ENCODE measurements around the gene CCND1.

Gene CCND1

DNA sequence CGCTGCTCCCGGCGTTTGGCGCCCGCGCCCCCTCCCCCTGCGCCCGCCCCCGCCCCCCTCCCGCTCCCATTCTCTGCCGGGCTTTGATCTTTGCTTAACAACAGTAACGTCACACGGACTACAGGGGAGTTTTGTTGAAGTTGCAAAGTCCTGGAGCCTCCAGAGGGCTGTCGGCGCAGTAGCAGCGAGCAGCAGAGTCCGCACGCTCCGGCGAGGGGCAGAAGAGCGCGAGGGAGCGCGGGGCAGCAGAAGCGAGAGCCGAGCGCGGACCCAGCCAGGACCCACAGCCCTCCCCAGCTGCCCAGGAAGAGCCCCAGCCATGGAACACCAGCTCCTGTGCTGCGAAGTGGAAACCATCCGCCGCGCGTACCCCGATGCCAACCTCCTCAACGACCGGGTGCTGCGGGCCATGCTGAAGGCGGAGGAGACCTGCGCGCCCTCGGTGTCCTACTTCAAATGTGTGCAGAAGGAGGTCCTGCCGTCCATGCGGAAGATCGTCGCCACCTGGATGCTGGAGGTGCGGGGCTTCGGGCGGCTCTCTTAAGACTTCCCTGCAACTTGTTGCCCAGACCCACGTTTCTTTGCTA, at the start of gene CCND1:
TSS of gene CCND1 (plus strand) at position 162 of the 587 bp plus-strand sequence. CDS start at position 320, 158 bp downstream.
- no peak for DNase-seq

DNA sequence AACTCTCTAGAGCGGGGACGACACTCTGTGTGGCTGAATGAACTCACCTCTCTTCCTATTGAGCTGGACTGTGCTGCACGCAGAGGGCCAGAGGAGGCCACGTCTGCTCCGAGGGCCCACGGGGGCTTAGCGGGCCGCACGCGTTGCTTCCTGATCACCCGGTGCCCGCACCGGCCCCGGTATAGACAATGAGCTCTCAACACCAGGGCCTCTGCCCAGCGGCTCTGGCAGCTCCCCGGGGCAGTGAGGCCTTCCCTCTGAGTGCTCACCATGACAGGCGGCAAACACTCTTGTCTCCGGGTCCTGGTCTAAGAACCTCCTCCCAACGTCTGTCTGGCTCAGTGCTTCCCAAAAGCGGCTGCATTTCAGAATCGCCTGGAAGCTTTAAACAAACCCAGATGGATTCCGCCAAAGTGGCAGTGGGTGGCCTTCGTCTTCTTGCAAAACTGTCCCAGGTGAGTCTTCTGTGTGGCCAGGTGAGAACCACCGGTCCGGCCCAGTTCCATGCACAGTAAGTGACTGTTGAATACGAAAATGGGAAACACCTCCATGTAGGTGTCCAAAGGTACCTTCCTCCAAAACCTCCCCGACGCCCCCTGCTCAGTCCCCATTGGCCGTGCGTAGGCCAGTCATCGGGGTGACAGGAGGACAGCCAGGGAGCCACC, 47.8 kb upstream of the CCND1 start:
- no peak for DNase-seq

DNA sequence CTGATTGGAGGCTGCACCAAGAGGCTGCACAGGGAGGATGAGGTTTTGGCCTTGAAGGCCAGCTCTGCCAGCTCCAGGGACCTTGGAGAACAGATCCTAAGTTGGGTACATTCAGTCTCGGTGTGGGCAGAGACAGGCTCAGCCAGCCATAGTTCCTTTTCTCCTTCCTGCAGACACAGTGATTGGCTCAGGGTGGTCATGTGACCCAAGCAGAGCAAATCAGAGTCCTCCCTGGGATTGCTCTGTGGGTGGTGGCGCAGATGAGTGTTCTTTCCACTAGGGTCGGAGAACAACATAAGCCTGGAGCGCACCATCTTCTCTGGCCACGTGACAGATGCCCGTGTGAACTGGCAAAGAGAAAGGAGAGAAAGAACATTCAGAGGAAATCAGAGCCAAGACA, 47.1 kb upstream of the CCND1 start:
- DNase-seq = no peak

DNA sequence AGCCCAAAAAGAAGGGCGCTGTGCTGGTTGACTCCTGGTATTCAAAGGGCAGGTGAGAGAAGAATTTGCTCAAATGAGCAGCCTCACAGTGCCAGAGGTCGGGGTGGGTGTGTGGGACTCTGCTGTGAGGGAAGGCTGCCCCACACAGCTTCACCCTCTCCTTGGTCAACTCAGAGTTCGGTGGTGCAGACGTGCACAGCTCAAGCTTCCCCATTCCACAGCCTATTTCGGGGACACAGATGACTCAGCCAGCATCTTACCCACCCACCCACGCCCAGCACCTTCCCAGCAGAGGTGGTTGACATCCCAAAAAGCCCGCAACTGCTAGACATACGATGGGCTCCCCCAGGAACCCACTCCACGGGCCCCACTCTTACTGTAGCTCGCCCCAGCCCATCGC, 46.5 kb upstream of the CCND1 start:
- DNase-seq = no peak

DNA sequence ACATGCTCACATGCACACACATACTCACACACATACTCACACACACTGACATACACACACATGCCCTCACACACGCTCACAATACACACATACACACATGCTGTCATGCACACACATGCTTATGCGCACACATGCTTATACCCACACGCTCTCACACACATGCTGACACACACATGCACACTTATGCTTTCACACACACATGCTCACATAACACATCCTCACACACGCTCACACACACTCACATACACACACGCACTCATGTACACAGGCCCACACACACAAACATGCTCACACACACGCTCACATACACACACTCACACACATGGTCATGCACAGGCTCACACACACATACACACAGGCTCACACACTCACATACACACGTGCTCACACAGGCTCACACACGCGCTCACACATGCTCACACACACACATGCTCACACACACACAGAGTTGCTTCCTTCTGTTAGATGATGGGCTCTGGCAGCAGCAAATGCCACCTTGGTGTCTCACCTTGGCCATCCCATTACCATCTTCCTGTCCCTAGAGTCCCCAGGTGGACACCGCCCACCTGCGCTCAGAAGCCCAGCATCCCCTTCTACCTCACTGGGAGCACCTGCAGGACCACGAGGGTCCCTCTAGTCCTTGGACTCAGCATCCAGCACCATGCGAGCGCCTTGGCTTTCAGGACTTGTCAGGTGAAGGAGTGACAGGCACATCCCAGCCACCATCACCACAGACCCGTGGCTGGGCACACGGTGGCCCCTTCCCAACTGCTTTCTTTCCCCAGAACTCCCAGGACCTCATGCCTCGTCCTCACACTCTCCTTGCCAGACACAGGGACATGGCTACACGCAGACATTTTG, 44.9 kb upstream of the CCND1 start:
- DNase-seq = no peak

DNA sequence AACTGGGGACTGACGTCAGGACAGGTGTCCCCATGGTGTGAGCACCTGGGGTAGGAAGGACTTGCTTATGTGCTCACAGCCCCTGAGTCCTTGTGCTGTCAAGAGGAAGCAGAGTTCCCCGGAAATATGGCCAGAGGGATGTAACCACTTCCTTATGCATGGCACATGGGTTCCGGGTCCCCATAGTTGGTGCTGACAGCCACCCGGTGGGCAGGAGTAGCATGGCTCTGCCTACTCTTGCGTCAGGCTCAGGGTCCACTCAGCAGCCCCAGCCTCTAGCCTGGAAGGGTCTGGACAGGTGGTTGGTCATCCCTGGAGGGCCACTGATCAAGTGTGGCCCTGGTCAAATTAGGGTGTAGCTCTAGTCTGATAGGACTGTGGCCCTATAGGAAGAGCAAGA, 42.8 kb upstream of the CCND1 start:
- no peak for DNase-seq

DNA sequence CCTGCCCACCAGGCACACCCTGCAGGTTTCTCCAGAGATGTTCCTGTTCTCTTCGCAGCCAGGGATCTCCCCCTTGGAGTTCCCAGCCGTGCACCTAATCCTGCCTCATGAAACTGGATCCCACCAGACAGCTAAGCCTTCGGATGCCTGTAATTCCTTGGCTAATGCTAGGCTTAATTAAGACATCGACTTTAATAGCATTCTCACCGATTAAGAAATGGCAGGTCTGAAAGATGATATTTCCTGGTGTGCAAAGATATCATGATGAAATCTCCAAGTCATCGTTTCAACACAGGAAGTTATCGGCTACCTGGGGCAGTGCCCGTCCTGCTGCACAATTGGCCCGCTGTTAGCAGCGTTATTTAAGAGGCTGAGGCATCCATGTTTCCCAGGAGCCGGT, 41.5 kb upstream of the CCND1 start:
- no peak for DNase-seq

DNA sequence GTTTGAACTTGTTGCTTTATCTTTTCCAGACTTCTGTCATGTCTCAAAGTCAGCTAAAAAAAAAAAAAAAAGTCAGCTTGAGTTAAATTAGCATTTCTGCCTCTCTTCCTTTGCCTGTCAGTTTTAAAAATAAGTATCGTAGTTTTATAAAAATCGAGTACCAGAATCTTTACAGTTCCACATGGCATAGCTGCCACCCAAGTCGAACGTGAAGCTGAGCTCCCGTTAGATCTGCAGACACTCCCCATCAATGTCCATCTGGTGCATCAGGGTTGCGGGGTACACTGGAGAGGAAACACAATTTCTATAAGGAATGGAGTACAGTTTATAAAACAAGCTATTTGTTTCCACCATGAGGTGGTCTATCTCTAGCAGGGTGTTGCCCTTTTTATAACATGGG, 41.0 kb upstream of the CCND1 start:
- DNase-seq = no peak

DNA sequence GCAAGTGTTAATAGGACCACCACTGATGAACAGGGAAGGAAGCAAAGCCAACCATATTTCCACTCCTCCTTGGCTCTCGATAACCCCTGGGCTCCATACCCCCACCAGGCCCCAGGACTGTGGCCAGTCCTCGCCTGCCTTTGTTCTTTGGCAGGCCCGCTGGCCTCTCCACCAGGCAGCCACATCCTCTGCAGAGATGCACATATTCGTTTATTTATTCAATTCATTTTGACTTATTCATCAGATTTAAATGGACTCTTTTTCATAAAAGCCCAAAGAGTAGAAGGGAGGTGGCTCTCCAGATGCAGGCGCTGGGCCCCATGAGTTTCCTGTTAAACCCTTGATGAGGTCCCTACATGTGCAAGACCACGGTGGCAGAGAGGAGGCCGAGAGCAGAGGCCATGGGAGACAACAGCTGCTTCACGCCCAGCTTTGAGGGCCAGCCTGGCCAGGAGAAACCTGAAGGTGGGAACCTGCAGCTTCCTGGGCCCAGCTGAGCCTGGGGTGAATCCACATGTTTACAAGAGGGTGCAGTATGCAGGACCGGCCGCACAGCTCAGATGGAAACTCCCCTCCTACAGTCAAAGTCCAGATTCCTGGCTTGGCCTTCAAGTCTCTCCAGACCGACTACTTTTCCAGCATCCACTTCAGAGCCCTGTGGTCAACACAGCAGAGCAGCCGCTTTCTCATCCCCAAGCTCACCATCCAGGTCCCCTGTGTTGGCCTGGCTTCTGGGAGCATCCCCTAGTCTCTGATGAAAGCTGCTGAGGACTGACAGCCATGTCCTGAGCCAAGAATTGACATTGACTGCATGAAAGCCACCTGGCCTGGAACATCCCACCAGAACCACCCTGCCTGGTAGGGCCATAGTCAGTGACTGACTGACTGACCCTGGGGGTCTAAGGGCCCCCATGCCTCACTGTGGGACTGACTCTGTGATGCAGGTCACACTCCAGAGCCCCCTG, 39.7 kb upstream of the CCND1 start:
- DNase-seq = no peak

DNA sequence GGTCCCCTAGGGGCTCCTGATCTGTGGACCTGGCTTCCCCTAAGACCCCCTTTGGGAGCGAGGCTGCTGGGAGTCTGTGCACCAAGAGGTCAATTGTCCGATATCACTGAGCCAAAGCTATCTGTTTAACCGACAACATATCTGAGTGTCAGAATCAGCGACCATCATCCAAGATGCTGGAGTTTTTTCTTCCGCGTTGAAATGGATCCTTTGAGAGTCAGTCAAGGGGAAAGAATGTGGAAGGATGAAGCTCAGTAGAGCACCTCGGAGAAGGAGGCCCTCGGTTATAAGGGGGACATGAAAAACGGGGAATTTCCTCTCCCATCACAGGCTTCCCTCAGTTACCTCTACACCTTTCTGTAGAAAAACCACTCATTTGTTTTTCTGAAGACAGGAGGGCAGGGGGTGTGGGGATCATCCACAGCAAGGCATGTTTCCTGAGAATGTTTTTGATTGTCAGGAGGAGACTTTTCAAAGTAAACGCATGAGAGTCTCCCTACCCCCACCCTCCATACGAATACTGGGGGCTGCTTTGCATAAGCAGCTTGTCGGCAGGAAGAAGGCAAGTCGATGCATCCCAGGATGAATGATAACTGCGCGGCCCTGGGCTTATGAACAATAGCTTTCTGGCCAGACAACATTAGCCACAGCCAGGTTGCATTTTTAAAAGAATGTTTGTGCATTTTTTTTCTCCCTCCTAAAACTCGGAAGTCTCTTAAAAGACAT, 37.7 kb upstream of the CCND1 start:
- no peak for DNase-seq

DNA sequence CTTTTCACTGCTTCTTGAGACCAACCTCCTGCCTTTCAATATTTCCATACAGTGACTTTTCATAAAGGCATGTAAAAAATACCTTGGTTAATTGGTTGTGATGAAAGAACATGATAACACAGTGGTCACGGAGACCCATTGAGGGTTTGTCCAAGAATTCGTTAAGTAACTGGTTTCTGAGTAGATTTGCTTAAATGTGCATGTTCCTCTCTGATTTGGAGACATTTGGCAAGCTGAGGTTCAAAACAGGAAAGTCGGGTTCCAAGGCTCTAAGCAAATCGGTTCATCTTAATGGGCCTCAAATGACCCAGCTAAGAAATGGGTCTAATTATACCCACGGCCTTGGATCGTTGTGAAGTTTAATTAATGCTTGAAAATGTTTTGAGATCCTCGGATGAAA, 36.9 kb upstream of the CCND1 start:
- no peak for DNase-seq

DNA sequence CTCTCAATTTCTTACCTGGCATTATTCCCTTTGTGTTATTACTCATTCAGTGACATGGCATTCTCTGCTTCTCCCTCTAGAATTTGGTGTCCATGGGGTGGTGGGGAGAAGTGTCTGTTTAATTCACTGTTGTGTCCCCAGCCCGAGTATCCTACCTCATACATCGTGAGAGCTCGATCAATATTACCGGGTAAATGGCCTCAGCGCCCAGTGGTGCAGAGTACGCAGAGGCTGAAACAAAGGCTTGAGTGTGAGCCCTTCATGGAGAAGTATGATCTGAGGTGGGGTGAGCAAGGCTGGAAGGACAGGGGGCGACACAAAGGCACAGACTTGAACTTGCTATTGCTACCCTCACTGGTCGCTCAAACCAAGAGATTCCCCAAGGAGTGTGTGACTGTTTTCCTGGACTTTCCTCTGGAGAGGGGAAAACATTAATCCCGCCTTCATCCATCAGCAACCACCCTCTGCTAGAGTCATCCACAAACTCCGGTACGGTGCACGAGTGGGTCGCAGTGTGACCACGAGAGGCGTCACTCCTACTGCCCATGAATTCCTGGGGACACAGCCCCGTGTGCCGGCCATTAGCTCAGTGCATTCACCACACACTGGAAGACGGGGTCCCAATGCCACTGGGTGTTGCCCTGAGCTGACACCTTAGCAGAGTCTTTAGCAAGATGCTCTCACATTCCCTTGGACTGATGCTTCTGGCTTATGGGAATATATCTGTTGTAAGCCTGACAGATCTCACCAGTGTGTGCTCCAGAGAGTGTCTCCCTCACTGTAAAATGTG, 35.0 kb upstream of the CCND1 start:
- no peak for DNase-seq

DNA sequence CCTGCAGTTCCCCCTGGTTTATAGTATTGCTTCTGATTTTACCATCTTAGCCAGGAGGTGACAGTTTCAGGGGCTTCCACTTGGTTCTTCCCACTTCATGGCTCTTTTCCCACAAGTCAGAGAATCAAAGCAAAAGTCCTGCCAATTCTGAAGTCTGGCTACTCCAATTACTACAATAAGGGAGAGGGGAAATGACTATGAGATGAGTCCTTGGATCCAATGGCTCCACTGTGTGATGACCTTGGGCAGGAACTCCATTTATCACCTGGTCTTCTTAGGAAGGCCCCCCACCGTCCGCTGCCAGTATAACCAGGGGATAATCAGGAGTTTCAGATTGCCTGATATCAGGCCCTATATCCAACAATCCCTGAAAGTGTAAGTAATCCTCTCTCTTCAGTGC, 31.6 kb upstream of the CCND1 start:
- DNase-seq = no peak

DNA sequence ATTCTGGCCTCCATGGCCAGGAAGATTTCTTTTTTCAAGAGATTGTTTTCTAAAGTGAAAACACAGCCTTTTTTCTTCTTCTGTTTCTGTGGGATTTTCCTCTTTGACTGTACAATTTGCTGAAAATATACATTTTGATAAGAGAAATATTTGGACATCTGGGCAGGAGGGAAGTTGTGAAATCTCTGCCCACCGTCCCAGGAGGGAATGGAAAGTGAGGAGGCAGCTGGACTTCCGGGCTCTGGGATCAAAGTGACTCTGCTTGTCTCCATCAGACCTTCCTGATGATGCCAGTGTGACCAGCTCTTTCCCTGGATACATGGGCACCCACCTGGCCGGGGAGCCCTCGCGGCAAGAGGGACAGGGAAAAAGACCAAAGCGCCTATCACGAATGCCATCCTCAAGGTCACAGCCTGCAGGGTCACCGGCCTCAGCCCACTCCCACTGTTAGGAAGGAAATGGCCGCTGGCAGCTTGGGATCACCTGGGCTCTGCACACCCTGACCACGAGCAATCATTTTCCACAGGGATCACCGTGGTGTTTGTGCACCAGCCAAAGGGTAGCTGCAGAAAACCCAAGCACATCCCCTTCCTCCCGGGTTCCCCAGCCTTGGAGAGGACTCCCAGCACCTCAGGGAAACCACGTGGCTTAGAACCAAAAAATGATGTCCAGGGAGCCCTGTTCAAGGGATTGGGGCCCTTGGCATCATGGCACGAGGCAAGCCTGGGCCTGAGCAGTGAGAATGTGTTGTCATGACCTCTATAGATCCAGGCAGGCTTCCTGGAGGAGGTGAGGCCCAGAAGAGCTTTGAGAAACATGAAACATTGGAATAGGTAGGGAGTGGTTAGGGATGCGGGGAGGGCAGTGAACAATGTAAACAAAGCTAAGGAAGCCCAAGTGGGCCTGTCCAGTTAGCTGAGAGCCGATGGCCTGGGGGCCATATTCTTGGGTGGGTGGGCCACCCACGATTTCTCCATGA, 29.1 kb upstream of the CCND1 start:
- DNase-seq = no peak

DNA sequence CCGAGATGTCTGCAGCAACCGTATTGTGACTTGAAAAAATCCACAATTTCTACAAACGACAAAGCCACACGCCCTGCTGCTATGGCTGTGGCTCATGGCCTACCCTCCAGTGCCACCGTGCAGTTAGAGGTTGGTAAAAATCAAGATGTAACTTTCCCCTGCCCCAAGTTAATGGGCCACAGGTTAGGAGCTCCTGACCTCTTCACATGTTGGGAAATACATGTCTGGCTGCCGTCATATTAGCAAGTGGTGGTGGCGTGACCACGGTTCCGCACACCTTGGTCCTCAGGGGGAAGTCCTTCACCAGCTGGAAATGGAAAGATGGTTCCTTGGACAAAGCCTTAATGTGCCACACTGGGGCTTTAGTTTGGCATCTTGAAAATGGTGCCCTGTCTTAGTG, 27.4 kb upstream of the CCND1 start:
- DNase-seq = no peak

DNA sequence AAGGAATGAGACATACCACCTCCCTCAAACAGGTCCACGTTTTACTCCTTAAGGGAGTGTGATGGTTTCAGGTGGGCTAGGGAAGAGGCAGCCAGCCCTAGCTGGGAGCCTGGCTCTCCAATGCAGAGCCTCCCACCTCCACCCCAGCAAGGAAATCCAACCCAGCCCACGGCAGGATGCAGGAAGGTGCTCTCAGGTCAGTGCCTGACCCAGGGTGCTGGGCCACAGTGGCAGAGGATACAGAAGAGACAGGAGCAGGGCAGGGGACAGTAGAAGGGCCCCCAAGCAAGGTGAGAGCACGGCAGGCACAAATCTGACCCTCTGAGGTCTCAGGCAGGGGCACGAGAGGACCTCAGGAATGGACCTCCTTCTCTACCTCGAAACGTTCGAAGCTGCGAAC, 26.9 kb upstream of the CCND1 start:
- no peak for DNase-seq

DNA sequence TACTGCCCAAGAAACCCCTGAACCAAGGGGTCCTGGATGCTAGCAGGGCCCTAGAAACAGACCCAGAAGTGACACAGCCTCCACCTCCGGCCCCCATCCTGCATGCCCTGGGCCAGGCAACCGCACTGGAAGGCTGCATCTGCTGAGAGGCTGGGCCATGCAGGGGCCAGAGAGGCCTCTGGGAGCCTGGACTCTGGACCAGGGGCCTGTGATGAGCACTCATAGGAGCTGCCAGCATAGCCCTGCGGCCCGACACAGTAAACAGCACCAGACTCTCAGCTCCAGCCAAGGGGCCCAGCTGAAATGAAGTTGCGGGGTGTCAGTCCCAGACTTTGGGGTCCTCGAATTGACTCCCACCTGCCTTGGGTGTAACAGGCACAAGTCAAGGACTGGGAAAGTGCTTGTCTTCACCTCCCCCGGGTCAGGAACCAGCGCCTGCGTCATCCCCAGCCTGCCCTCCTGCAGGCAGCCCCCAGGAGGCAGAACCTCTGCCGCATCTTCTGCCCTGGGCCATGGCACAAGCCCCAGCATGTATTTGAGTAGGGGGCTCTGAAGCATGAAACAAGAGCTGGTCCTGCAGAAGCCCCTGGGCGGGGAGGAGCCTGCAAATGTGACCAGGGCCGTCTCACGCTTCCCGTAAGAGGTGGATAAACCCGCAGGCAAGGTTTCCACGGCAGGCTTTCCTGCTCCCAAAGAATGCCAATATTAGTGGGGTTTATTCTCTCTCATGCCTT, 25.2 kb upstream of the CCND1 start:
- no peak for DNase-seq

DNA sequence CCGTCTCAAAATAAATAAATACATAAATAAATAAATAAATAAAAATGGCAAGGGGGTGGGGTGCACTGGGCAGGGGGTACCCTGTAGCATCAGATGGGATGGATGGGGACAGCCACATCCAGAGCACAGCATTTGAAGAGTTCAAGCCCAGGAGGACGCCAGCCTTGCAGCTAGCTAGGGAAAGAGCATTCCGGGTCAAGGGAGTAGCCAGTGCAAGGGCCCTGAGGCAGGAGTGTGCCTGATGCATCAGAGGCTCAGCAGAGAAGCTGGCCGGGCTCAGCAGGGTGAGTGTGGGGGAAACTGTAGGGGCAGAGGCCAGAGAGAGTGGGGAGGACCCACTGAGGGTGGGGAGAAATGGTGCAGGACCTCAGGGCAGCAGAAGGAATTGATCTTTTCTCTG, 23.7 kb upstream of the CCND1 start:
- no peak for DNase-seq

DNA sequence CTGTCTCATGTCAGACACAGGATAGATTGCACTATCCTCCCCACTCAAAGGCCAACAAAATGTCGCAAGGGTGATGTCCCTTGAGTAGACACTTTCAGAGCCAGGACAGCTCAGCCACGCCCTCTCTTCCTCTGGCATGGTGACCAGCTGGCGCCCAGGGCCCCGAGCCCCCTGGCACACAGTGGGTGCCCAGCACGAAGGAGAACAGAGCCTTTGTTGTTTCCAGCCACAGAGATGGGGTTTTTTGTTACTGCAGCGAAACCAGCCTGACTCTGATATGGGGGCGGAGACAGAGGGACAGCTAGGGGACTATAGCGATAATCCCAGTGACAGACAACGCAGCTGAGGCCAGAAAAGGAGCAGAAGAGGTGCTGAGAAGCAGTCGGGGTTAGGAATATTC, 23.3 kb upstream of the CCND1 start:
- no peak for DNase-seq
